Measurements from ENCODE around the gene DEAF1. TPM values are rescaled to one million over a fixed set of nuclear protein-coding genes. Genes with fewer than 3 reads are reported as not detected.

Gene DEAF1
- total and polyA plus RNA-seq, 2 experiments from 2014 or later: 42.6 to 47.8 TPM

DNA sequence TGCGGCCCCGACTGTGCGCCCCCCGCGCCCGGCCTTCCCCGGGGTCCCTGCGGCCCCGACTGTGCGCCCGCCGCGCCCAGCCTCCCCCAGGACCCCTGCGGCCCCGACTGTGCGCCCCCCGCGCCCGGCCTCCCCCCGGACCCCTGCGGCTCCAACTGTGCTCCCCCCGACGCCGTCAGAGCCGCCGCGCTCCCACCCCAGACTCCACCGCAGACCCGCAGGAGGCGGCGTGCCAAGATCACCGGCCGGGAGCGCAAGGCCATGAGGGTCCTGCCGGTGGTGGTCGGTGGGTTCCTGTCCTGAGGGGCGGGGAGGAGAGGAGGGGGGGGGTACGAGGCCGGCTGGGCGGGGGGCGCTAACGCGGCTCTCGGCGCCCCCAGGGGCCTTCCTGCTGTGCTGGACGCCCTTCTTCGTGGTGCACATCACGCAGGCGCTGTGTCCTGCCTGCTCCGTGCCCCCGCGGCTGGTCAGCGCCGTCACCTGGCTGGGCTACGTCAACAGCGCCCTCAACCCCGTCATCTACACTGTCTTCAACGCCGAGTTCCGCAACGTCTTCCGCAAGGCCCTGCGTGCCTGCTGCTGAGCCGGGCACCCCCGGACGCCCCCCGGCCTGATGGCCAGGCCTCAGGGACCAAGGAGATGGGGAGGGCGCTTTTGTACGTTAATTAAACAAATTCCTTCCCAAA is 54.9 kb downstream of the DEAF1 start:
- H3K4me2 ChIP-seq: peak overlapping the region; percentile 75
- no peaks in the 10 kb centered on the region for H4K20me1 ChIP-seq (replicated peaks; ENCODE audit: insufficient read depth)
- Mint-ChIP-seq H3K27ac (no peak overlapping the region), H3K4me1 (peaks cover 25% of the 10 kb centered on the region; the same call in 2 of the 3 replicates), H3K27me3 (ENCODE audit: insufficient read depth, low read depth, poor library complexity) (peaks cover 63% of the 10 kb centered on the region), H3K9me3 (no peaks in the 10 kb centered on the region), H3K4me3 (peak overlapping the region; percentile 71), H3K36me3 (ENCODE audit: low read depth) (peaks cover 3% of the 10 kb centered on the region; the same call in 2 of the 3 replicates)
- TF ChIP-seq ZNF331 (CRISPR knock-in tag; IDR thresholded peaks at IDR 0.05; ENCODE audit: low read depth) (no peak), CREB1 (CRISPR knock-in tag; IDR thresholded peaks at IDR 0.05; ENCODE audit: low read depth) (peak; percentile 63), CTCF (conservative IDR thresholded peaks at IDR 0.05; ENCODE audit: low read depth in 2 of 2) (peak in 1 of 2 experiments; percentile 24; a peak in 1 of 4 replicates)
- no peaks in the 10 kb centered on the region for H3K79me2 ChIP-seq (replicated peaks; ENCODE audit: insufficient read depth)
- peak overlapping the region; percentile 46 for H3K4me3 ChIP-seq
- peaks cover 17% of the 10 kb centered on the region for H3F3A ChIP-seq (replicated peaks; ENCODE audit: low read depth)
- H3K4me1 ChIP-seq (ENCODE audit: insufficient read depth): peaks cover 24% of the 10 kb centered on the region
- DNase-seq (ENCODE audit: low spot score) (peak; percentile 63), ATAC-seq (peak; percentile 4)
- H3K36me3 ChIP-seq (ENCODE audit: insufficient read depth): no peaks in the 10 kb centered on the region
- H3K9me2 ChIP-seq (ENCODE audit: insufficient read depth): no peaks in the 10 kb centered on the region
- peaks cover 59% of the 10 kb centered on the region for H3K27me3 ChIP-seq (ENCODE audit: insufficient read depth)
- H3K27ac ChIP-seq (ENCODE audit: low read depth): no peak overlapping the region
- H2AFZ ChIP-seq: no peak overlapping the region

DNA sequence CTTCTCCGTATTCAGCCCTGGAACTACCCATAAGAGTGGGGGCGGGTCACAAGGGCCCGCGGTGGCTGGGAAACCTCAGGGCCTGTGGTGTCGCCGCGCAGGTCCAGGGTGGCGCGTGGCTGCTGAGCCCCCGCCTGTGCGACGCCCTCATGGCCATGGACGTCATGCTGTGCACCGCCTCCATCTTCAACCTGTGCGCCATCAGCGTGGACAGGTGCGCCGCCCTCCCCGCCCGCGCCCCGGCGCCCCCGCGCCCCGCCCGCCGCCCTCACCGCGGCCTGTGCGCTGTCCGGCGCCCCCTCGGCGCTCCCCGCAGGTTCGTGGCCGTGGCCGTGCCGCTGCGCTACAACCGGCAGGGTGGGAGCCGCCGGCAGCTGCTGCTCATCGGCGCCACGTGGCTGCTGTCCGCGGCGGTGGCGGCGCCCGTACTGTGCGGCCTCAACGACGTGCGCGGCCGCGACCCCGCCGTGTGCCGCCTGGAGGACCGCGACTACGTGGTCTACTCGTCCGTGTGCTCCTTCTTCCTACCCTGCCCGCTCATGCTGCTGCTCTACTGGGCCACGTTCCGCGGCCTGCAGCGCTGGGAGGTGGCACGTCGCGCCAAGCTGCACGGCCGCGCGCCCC is 55.6 kb downstream of the DEAF1 start:
- Mint-ChIP-seq H3K4me1 (peaks cover 25% of the 10 kb centered on the region; the same call in 2 of the 3 replicates), H3K4me3 (peak overlapping the region; percentile 71), H3K9me3 (no peaks in the 10 kb centered on the region), H3K27ac (no peak overlapping the region), H3K27me3 (ENCODE audit: insufficient read depth, low read depth, poor library complexity) (peaks cover 70% of the 10 kb centered on the region), H3K36me3 (ENCODE audit: low read depth) (peaks cover 2% of the 10 kb centered on the region; the same call in 2 of the 3 replicates)
- no peak for DNase-seq (ENCODE audit: low spot score)
- peak overlapping the region; percentile 55 for H3K4me3 ChIP-seq
- no peak overlapping the region for H3K27ac ChIP-seq (ENCODE audit: low read depth)
- peaks cover 20% of the 10 kb centered on the region for H3F3A ChIP-seq (replicated peaks; ENCODE audit: low read depth)
- ATAC-seq: no peak
- H3K4me1 ChIP-seq (ENCODE audit: insufficient read depth): peaks cover 24% of the 10 kb centered on the region
- H2AFZ ChIP-seq: 0 out of 2 replicates have a peak overlapping the region, but pooled peaks have one; percentile 32
- H3K4me2 ChIP-seq: peak overlapping the region; percentile 90
- no peaks in the 10 kb centered on the region for H4K20me1 ChIP-seq (replicated peaks; ENCODE audit: insufficient read depth)
- no peaks in the 10 kb centered on the region for H3K79me2 ChIP-seq (replicated peaks; ENCODE audit: insufficient read depth)
- TF ChIP-seq CTCF (conservative IDR thresholded peaks at IDR 0.05; ENCODE audit: low read depth in 2 of 2) (no peak), NANOG (IDR thresholded peaks at IDR 0.05; ENCODE audit: borderline replicate concordance) (no peak), STAT1 (IDR thresholded peaks at IDR 0.05; ENCODE audit: unreplicated experiment) (no peak), EZH2 (IDR thresholded peaks at IDR 0.05; ENCODE audit: low read depth, unreplicated experiment) (peak; percentile 15), POLR2AphosphoS5 (IDR thresholded peaks at IDR 0.05; ENCODE audit: low read depth) (0 out of 2 replicates have a peak, but pooled peaks have one; percentile 26), JUNB (IDR thresholded peaks at IDR 0.05; ENCODE audit: unreplicated experiment) (no peak), CREB1 (CRISPR knock-in tag; IDR thresholded peaks at IDR 0.05; ENCODE audit: low read depth) (no peak), ZNF114 (CRISPR knock-in tag; IDR thresholded peaks at IDR 0.05) (no peak)
- TF ChIP-seq, protein P1, sequence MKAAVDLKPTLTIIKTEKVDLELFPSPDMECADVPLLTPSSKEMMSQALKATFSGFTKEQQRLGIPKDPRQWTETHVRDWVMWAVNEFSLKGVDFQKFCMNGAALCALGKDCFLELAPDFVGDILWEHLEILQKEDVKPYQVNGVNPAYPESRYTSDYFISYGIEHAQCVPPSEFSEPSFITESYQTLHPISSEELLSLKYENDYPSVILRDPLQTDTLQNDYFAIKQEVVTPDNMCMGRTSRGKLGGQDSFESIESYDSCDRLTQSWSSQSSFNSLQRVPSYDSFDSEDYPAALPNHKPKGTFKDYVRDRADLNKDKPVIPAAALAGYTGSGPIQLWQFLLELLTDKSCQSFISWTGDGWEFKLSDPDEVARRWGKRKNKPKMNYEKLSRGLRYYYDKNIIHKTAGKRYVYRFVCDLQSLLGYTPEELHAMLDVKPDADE (IDR thresholded peaks at IDR 0.05): no peak
- TF ChIP-seq, protein P2, sequence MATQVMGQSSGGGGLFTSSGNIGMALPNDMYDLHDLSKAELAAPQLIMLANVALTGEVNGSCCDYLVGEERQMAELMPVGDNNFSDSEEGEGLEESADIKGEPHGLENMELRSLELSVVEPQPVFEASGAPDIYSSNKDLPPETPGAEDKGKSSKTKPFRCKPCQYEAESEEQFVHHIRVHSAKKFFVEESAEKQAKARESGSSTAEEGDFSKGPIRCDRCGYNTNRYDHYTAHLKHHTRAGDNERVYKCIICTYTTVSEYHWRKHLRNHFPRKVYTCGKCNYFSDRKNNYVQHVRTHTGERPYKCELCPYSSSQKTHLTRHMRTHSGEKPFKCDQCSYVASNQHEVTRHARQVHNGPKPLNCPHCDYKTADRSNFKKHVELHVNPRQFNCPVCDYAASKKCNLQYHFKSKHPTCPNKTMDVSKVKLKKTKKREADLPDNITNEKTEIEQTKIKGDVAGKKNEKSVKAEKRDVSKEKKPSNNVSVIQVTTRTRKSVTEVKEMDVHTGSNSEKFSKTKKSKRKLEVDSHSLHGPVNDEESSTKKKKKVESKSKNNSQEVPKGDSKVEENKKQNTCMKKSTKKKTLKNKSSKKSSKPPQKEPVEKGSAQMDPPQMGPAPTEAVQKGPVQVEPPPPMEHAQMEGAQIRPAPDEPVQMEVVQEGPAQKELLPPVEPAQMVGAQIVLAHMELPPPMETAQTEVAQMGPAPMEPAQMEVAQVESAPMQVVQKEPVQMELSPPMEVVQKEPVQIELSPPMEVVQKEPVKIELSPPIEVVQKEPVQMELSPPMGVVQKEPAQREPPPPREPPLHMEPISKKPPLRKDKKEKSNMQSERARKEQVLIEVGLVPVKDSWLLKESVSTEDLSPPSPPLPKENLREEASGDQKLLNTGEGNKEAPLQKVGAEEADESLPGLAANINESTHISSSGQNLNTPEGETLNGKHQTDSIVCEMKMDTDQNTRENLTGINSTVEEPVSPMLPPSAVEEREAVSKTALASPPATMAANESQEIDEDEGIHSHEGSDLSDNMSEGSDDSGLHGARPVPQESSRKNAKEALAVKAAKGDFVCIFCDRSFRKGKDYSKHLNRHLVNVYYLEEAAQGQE (IDR thresholded peaks at IDR 0.05; ENCODE audit: unreplicated experiment): no peak
- no peaks in the 10 kb centered on the region for H3K36me3 ChIP-seq (ENCODE audit: insufficient read depth)
- no peaks in the 10 kb centered on the region for H3K9me2 ChIP-seq (ENCODE audit: insufficient read depth)
- H3K27me3 ChIP-seq (ENCODE audit: insufficient read depth): peaks cover 66% of the 10 kb centered on the region

All from GM23338 (cell line).